ENCODE measurements around the gene SUSD2. TPM values are rescaled to one million over a fixed set of nuclear protein-coding genes. Genes with fewer than 3 reads are reported as not detected.

SUSD2 gene
- total and polyA plus RNA-seq, 2 of the 4 experiments (the other 2 are of a cell fraction) = 0.18 to 1.6 TPM

DNA sequence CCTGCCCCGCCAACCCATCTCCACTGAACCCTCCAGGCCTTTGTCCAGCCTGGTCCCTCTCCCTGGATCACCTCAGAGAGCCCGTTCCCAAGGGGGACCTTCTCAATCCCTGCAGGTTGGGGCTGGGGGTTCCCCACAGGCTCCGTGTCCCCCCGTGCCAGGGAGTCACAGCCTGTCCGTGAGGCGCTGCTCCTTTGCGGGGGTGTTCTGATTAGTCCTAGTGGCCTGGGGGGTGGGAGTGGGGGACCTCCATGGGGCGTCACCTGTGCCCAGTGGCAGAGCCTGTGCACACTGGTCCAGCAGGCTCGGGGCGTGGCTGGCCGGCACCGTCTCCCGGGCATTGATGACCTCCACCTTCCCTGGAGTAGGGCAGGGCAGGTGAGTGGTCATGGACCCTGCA lies 51.9 kb downstream of the SUSD2 start:
- no TSS peak for BruUV-seq (replicated peaks)
- H2BK120ac ChIP-seq (ENCODE audit: low read depth, low read length) = no peak overlapping the region
- no peak overlapping the region for H3K27ac ChIP-seq (ENCODE audit: insufficient read depth, low read length)
- H2AK5ac ChIP-seq (ENCODE audit: low read depth, low read length) = no peak overlapping the region
- H3K23ac ChIP-seq (ENCODE audit: low read depth, low read length) = no peak overlapping the region
- no peak overlapping the region for H3K4me3 ChIP-seq (ENCODE audit: insufficient read depth, low read depth, low read length)
- H3K56ac ChIP-seq (ENCODE audit: extremely low read depth, insufficient read depth, low read length) = no peak overlapping the region
- no CpG with 5 or more reads among the region's 13 CpGs for WGBS, 2 experiments (ENCODE audit: extremely low coverage in 2 of 2, insufficient read length in 1 of 2)
- ChIA-PET POLR2A (ENCODE audit: unreplicated experiment) (no interaction called here), CTCF (no interaction called here)
- no peak overlapping the region for H3K4me2 ChIP-seq (ENCODE audit: low read depth, low read length)
- H2BK15ac ChIP-seq (ENCODE audit: low read depth, low read length) = no peak overlapping the region
- no peaks in the 10 kb centered on the region; the same call in 1 of the 2 replicates for H3K36me3 ChIP-seq (ENCODE audit: control insufficient read depth, insufficient read depth, low read length)
- H3K9ac ChIP-seq (ENCODE audit: low read depth, low read length) = no peak overlapping the region
- no peak overlapping the region for H2AFZ ChIP-seq (replicated peaks; ENCODE audit: low read length, poor library complexity)
- H3K4me1 ChIP-seq (ENCODE audit: control insufficient read depth, insufficient read depth, low read length) = no peaks in the 10 kb centered on the region
- no peak overlapping the region for H4K8ac ChIP-seq (ENCODE audit: low read depth in 2 of 2, low read length in 2 of 2)
- no peak overlapping the region for H2AK9ac ChIP-seq (replicated peaks; ENCODE audit: low read depth, low read length, poor library complexity)
- H3K14ac ChIP-seq (replicated peaks; ENCODE audit: low read depth, low read length) = no peak overlapping the region
- H4K91ac ChIP-seq (ENCODE audit: insufficient read depth, low read depth, low read length) = no peak overlapping the region
- DNase-seq = no peak
- H2BK5ac ChIP-seq (ENCODE audit: low read depth, low read length, poor library complexity, severe bottlenecking) = no peak overlapping the region
- ATAC-seq (ENCODE audit: low read depth) = no peak
- no peak overlapping the region for H3K18ac ChIP-seq (ENCODE audit: low read depth, low read length)
- no peaks in the 10 kb centered on the region for H3K27me3 ChIP-seq (ENCODE audit: control insufficient read depth, insufficient read depth, low read length)
- TF ChIP-seq MAFK (IDR thresholded peaks at IDR 0.05; ENCODE audit: low read depth, low read length) (no peak), POLR2A (IDR thresholded peaks at IDR 0.05; ENCODE audit: low read depth, low read length) (no peak), BHLHE40 (IDR thresholded peaks at IDR 0.05; ENCODE audit: low read depth, low read length) (no peak), RFX5 (IDR thresholded peaks at IDR 0.05; ENCODE audit: low read depth, low read length) (no peak), MAZ (IDR thresholded peaks at IDR 0.05; ENCODE audit: borderline replicate concordance, low read depth, low read length) (no peak), NFE2L2 (IDR thresholded peaks at IDR 0.05; ENCODE audit: low read depth, low read length) (no peak), MXI1 (IDR thresholded peaks at IDR 0.05; ENCODE audit: borderline replicate concordance, low read depth, low read length) (no peak), CEBPB (IDR thresholded peaks at IDR 0.05; ENCODE audit: low read depth, low read length) (no peak)
- TF ChIP-seq, protein P1, sequence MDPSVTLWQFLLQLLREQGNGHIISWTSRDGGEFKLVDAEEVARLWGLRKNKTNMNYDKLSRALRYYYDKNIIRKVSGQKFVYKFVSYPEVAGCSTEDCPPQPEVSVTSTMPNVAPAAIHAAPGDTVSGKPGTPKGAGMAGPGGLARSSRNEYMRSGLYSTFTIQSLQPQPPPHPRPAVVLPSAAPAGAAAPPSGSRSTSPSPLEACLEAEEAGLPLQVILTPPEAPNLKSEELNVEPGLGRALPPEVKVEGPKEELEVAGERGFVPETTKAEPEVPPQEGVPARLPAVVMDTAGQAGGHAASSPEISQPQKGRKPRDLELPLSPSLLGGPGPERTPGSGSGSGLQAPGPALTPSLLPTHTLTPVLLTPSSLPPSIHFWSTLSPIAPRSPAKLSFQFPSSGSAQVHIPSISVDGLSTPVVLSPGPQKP (IDR thresholded peaks at IDR 0.05; ENCODE audit: borderline replicate concordance, low read depth, low read length) = no peak
- TF ChIP-seq, protein P2, sequence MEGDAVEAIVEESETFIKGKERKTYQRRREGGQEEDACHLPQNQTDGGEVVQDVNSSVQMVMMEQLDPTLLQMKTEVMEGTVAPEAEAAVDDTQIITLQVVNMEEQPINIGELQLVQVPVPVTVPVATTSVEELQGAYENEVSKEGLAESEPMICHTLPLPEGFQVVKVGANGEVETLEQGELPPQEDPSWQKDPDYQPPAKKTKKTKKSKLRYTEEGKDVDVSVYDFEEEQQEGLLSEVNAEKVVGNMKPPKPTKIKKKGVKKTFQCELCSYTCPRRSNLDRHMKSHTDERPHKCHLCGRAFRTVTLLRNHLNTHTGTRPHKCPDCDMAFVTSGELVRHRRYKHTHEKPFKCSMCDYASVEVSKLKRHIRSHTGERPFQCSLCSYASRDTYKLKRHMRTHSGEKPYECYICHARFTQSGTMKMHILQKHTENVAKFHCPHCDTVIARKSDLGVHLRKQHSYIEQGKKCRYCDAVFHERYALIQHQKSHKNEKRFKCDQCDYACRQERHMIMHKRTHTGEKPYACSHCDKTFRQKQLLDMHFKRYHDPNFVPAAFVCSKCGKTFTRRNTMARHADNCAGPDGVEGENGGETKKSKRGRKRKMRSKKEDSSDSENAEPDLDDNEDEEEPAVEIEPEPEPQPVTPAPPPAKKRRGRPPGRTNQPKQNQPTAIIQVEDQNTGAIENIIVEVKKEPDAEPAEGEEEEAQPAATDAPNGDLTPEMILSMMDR (conservative IDR thresholded peaks at IDR 0.05; ENCODE audit: low read depth, low read length) = no peak
- in situ Hi-C loops (cut with MboI; ENCODE audit: low sequenced_read_pairs) = no loop called here
- dilution Hi-C loops (cut with HindIII; ENCODE audit: low sequenced_read_pairs, unreplicated experiment) = no loop called here
- H4K20me1 ChIP-seq (ENCODE audit: insufficient read depth, low read length) = no peaks in the 10 kb centered on the region
- H2BK20ac ChIP-seq (ENCODE audit: low read depth, low read length) = no peak overlapping the region
- no peak overlapping the region for H3K4ac ChIP-seq (ENCODE audit: low read depth, low read length)
- intact Hi-C loops (cut with micrococcal nuclease) = no loop called here
- H3K9me3 ChIP-seq (ENCODE audit: control insufficient read depth, insufficient read depth, low read length) = no peaks in the 10 kb centered on the region
- H3K79me1 ChIP-seq (ENCODE audit: low read depth in 1 of 2, low read length in 2 of 2) = no peaks in the 10 kb centered on the region; a peak in 1 of 4 replicates
- H3K9me1 ChIP-seq (ENCODE audit: insufficient read depth, low read length) = no peaks in the 10 kb centered on the region; the same call in 1 of the 2 replicates
- no peak overlapping the region for H4K5ac ChIP-seq (ENCODE audit: low read depth, low read length)

Measured in IMR-90 (cell line).